OCI-LY3 (cell line): Measurements from ENCODE around the gene JCHAIN.
"Not testable (repeated sequence)": the region's sequence is repeated elsewhere in the genome, so short reads cannot be mapped to it uniquely, and the experiment has no call there.

ENCODE experiments used
- EZH2phosphoT487 ChIP-seq: fragments of 200-600 bp; shearing (Covaris generic); IDR thresholded peaks from 2 replicates; pipeline ENCODE4 v1.6.1; 2018; ENCODE audit warnings: antibody characterized with exemption, mixed run types, low read depth
- TF ChIP-seq, protein P1 (sequence below): fragments of 200-600, 300-600 bp; sonication (generic); IDR thresholded peaks from 2 replicates; pipeline ENCODE4 v1.5.1; 2014; ENCODE audit warnings: antibody characterized with exemption, low read length, low read depth

DNA sequence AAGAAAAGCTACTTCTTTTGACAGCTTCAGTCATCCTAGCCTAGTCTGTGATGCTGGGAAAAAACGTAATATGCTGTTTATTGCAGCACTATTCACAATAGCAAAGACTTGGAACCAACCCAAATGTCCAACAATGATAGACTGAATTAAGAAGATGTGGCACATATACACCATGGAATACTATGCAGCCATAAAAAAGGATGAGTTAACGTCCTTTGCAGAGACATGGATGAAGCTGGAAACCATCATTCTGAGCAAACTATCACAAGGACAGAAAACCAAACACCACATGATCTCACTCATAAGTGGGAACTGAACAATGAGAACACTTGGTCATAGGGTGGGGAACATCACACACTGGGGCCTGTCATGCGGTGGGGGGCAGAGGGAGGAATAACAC is 15.8 kb upstream of the JCHAIN start:
- TF ChIP-seq, protein P1, sequence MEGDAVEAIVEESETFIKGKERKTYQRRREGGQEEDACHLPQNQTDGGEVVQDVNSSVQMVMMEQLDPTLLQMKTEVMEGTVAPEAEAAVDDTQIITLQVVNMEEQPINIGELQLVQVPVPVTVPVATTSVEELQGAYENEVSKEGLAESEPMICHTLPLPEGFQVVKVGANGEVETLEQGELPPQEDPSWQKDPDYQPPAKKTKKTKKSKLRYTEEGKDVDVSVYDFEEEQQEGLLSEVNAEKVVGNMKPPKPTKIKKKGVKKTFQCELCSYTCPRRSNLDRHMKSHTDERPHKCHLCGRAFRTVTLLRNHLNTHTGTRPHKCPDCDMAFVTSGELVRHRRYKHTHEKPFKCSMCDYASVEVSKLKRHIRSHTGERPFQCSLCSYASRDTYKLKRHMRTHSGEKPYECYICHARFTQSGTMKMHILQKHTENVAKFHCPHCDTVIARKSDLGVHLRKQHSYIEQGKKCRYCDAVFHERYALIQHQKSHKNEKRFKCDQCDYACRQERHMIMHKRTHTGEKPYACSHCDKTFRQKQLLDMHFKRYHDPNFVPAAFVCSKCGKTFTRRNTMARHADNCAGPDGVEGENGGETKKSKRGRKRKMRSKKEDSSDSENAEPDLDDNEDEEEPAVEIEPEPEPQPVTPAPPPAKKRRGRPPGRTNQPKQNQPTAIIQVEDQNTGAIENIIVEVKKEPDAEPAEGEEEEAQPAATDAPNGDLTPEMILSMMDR = not testable (repeated sequence)
- TF ChIP-seq EZH2phosphoT487 = not testable (repeated sequence)
